HCT116 (cell line): ENCODE results near the gene SLC66A3. TPM values are rescaled to one million over a fixed set of nuclear protein-coding genes. Genes with fewer than 3 reads are reported as not detected.

Experiments
- ATAC-seq: fragments of 200-7000 bp; cut with Tn5 transposase; 2 replicates; pipeline ENCODE4 v1.9.1; 2020; ENCODE audit warnings: mild to moderate bottlenecking, moderate library complexity
- BruUV-seq: library from RNA; stranded (reverse); fragments of 400-500 nt; replicated peaks from 2 replicates; lab custom pipeline; 2021; lab: Mats Ljungman, UMichigan
- CTCF ChIA-PET: fragments of 300-600 bp; sonication (Branson Sonifier 250); formaldehyde crosslinking; loops from one replicate; lab custom pipeline; 2021; ENCODE audit warnings: antibody characterized with exemption; lab: Charles Lee
- POLR2A ChIA-PET: fragments of 300-600, 350-600 bp; sonication (Branson Sonifier 250); formaldehyde crosslinking; loops from one replicate; lab custom pipeline; 2021; ENCODE audit warnings: antibody characterized with exemption; lab: Charles Lee
- RAD21 ChIA-PET, 2 experiments: fragments of 300-600 bp; sonication (Branson Sonifier 250); formaldehyde crosslinking; loops; one replicate each; lab custom pipeline; 2023; ENCODE audit warnings: low total read pairs in 2 of 2; ENCODE audit not compliant: uncharacterized antibody in 2 of 2, unreplicated experiment in 2 of 2, low non-redundant PET in 1 of 2; lab: Charles Lee
- DNase-seq: peaks from one replicate; pipeline ENCODE4 v3.0.0-alpha.2; 2010; ENCODE audit warnings: low read depth, low spot score
- H2AFZ ChIP-seq: fragments of 200-600 bp; shearing (Covaris generic), sonication (generic); 2 replicates; pipeline ENCODE4 v1.6.1; 2017; ENCODE audit warnings: low read depth, mixed run types, mixed read lengths, antibody characterized with exemption, low read length; ENCODE audit not compliant: poor library complexity, severe bottlenecking
- H3K27ac ChIP-seq: 2 replicates; pipeline ENCODE4 v1.5.1; 2012; ENCODE audit warnings: low read depth, low read length
- H3K27me3 ChIP-seq: fragments of 200-600 bp; sonication (generic); 2 replicates; pipeline ENCODE4 v1.6.1; 2016; ENCODE audit warnings: mixed run types, low read length, mixed read lengths; ENCODE audit not compliant: insufficient read depth
- H3K36me3 ChIP-seq, 2 experiments: fragments of 200-500 bp in 1 of 2; fragments of 200-600 bp in 1 of 2; sonication (Bioruptor generic) in 1 of 2; sonication (generic) in 1 of 2; 2 replicates each; pipeline versions ENCODE4 v1.5.1 to v1.6.1; 2014 to 2016; ENCODE audit warnings: low read length in 2 of 2, inconsistent platforms in 1 of 2, mixed read lengths in 1 of 2, mixed run types in 1 of 2; ENCODE audit not compliant: insufficient read depth in 2 of 2, control insufficient read depth in 1 of 2
- H3K4me1 ChIP-seq, 2 experiments: fragments of 200-600 bp in 1 of 2; sonication (generic) in 1 of 2; 2 replicates each; pipeline versions ENCODE4 v1.5.1 to v1.6.1; 2012 to 2017; ENCODE audit warnings: low read length in 2 of 2, inconsistent platforms in 1 of 2, mild to moderate bottlenecking in 1 of 2, mixed read lengths in 1 of 2, mixed run types in 1 of 2, moderate library complexity in 1 of 2; ENCODE audit not compliant: insufficient read depth in 2 of 2, control insufficient read depth in 1 of 2
- H3K4me2 ChIP-seq: fragments of 200-600 bp; sonication (generic); 2 replicates; pipeline ENCODE4 v1.6.1; 2017; ENCODE audit warnings: mixed run types, low read length, mixed read lengths
- H3K4me3 ChIP-seq, 2 experiments: fragments of 200-600 bp in 1 of 2; sonication (generic) in 1 of 2; replicated peaks in 1 of 2; 2 replicates each; pipeline ENCODE4 v1.5.1; 2011 to 2016; ENCODE audit warnings: low read length in 2 of 2, control low read depth in 1 of 2, low read depth in 1 of 2, mild to moderate bottlenecking in 1 of 2, mixed read lengths in 1 of 2, mixed run types in 1 of 2
- H3K79me2 ChIP-seq: fragments of 200-600 bp; sonication (generic); 2 replicates; pipeline ENCODE4 v1.6.1; 2017; ENCODE audit warnings: mild to moderate bottlenecking, mixed run types, low read length, moderate library complexity, mixed read lengths; ENCODE audit not compliant: insufficient read depth
- H3K9ac ChIP-seq: fragments of 200-600 bp; sonication (generic); 2 replicates; pipeline ENCODE4 v1.6.1; 2016; ENCODE audit warnings: low read length, mixed read lengths
- H3K9me2 ChIP-seq: fragments of 200-600 bp; sonication (generic), shearing (Covaris generic); 2 replicates; pipeline ENCODE4 v1.6.1; 2017; ENCODE audit warnings: mixed run types, mild to moderate bottlenecking, moderate library complexity; ENCODE audit not compliant: insufficient read depth
- H3K9me3 ChIP-seq, 2 experiments: fragments of 200-500 bp in 1 of 2; fragments of 200-600 bp in 1 of 2; sonication (Bioruptor generic) in 1 of 2; sonication (generic) in 1 of 2; 2 replicates each; pipeline ENCODE4 v1.6.1; 2014 to 2017; ENCODE audit warnings: low read length in 2 of 2, mixed read lengths in 2 of 2, inconsistent platforms in 1 of 2, low read depth in 1 of 2, mild to moderate bottlenecking in 1 of 2, mixed run types in 1 of 2, moderate library complexity in 1 of 2; ENCODE audit not compliant: control insufficient read depth in 1 of 2, insufficient read depth in 1 of 2
- H4K20me1 ChIP-seq: fragments of 200-600 bp; sonication (generic), shearing (Covaris generic); 2 replicates; pipeline ENCODE4 v1.6.1; 2017; ENCODE audit warnings: mixed run types, mild to moderate bottlenecking, moderate library complexity; ENCODE audit not compliant: insufficient read depth
- ATF3 ChIP-seq: IDR thresholded peaks from 2 replicates; pipeline ENCODE4 v1.6.1; 2012
- CBX3 ChIP-seq: IDR thresholded peaks from 2 replicates; pipeline ENCODE4 v1.6.1; 2012; ENCODE audit warnings: low read depth
- CTCF ChIP-seq, 3 experiments: fragments of 200-600 bp in 1 of 3; sonication (generic) in 1 of 3; IDR thresholded peaks in 2 of 3; conservative IDR thresholded peaks in 1 of 3; 2 replicates each; pipeline ENCODE4 v1.5.1; 2012 to 2017; ENCODE audit warnings: low read depth in 2 of 3, low read length in 2 of 3, antibody characterized with exemption in 1 of 3, borderline replicate concordance in 1 of 3, control low read depth in 1 of 3, mild to moderate bottlenecking in 1 of 3, mixed read lengths in 1 of 3, mixed run types in 1 of 3, moderate library complexity in 1 of 3; ENCODE audit not compliant: insufficient read depth in 1 of 3
- EGR1 ChIP-seq: IDR thresholded peaks from 2 replicates; pipeline ENCODE4 v1.6.1; 2012; ENCODE audit warnings: low read depth
- ELF1 ChIP-seq: IDR thresholded peaks from 2 replicates; pipeline ENCODE4 v1.6.1; 2012; ENCODE audit warnings: low read depth, borderline replicate concordance
- FOSL1 ChIP-seq: IDR thresholded peaks from 2 replicates; pipeline ENCODE4 v1.6.1; 2012; ENCODE audit warnings: low read depth
- JUND ChIP-seq: IDR thresholded peaks from 2 replicates; pipeline ENCODE4 v1.6.1; 2012
- POLR2A ChIP-seq: IDR thresholded peaks from 2 replicates; pipeline ENCODE4 v1.7.0; 2011; ENCODE audit warnings: borderline replicate concordance; ENCODE audit not compliant: insufficient read depth, insufficient read length; ENCODE audit errors: extremely low read depth
- POLR2AphosphoS5 ChIP-seq: IDR thresholded peaks from 2 replicates; pipeline ENCODE4 v1.6.1; 2011; ENCODE audit warnings: mild to moderate bottlenecking, low read depth, low read length, moderate library complexity
- RAD21 ChIP-seq: IDR thresholded peaks from 2 replicates; pipeline ENCODE4 v1.6.1; 2012; ENCODE audit warnings: low read depth, mild to moderate bottlenecking
- SIN3A ChIP-seq: IDR thresholded peaks from 2 replicates; pipeline ENCODE4 v1.6.1; 2012; ENCODE audit warnings: low read depth
- SP1 ChIP-seq: IDR thresholded peaks from 2 replicates; pipeline ENCODE4 v1.6.1; 2012; ENCODE audit warnings: low read depth
- SRF ChIP-seq: IDR thresholded peaks from 2 replicates; pipeline ENCODE4 v1.6.1; 2012; ENCODE audit warnings: low read depth
- TCF7L2 ChIP-seq: IDR thresholded peaks from 2 replicates; pipeline ENCODE4 v1.7.0; 2011; ENCODE audit warnings: borderline replicate concordance, inconsistent platforms; ENCODE audit not compliant: insufficient read depth, insufficient read length; ENCODE audit errors: extremely low read depth
- YY1 ChIP-seq: IDR thresholded peaks from 2 replicates; pipeline ENCODE4 v1.6.1; 2011; ENCODE audit warnings: low read length, low read depth, moderate library complexity, mild to moderate bottlenecking; ENCODE audit not compliant: insufficient replicate concordance; ENCODE audit errors: extremely low read depth
- ZBTB33 ChIP-seq: IDR thresholded peaks from 2 replicates; pipeline ENCODE4 v1.6.1; 2011; ENCODE audit warnings: mild to moderate bottlenecking, low read length, moderate library complexity; ENCODE audit not compliant: insufficient replicate concordance; ENCODE audit errors: extremely low read depth
- ZFX ChIP-seq: fragments of 450-650 bp; IDR thresholded peaks from 2 replicates; pipeline ENCODE4 v1.6.1; 2017
- intact Hi-C: fragments of 100-400 bp; cut with micrococcal nuclease; formaldehyde crosslinking; loops from 2 replicates; pipeline ENCODE4 v1.10.0; 2022
- total RNA-seq: library from RNA; stranded (reverse); gene quantifications from one replicate; pipeline ENCODE4 v1.2.1, GENCODE V29; 2021; ENCODE audit not compliant: unreplicated experiment

SLC66A3 gene
- total RNA-seq, 1 experiment from 2014 or later: 15.9 TPM

GRCh38 chr2:11118761-11119160 lies 36.5 kb upstream of the SLC66A3 start:
- H3K4me3 ChIP-seq: no peak overlapping the region
- intact Hi-C loops: no loop called here
- no peak overlapping the region for H3K4me2 ChIP-seq
- no peak overlapping the region for H3K27ac ChIP-seq
- no peaks in the 10 kb centered on the region for H4K20me1 ChIP-seq
- RAD21 ChIA-PET: no interaction called here
- no peak for DNase-seq
- H3K4me1 ChIP-seq: peaks cover 4 to 6% of the 10 kb centered on the region in 2 experiments; a peak in 3 of 4 replicates
- no peaks in the 10 kb centered on the region for H3K27me3 ChIP-seq
- no peaks in the 10 kb centered on the region for H3K9me2 ChIP-seq
- ATAC-seq: no peak
- no peaks in the 10 kb centered on the region for H3K9me3 ChIP-seq
- CTCF ChIA-PET: no interaction called here
- POLR2A ChIA-PET: no interaction called here
- BruUV-seq: no TSS peak
- H3K9ac ChIP-seq: no peak overlapping the region
- no peaks in the 10 kb centered on the region for H3K79me2 ChIP-seq
- TF ChIP-seq FOSL1: no peak
- no peak for TF ChIP-seq SRF
- no peak for TF ChIP-seq ATF3
- TF ChIP-seq EGR1: no peak
- no peak for TF ChIP-seq POLR2AphosphoS5
- no peak for TF ChIP-seq YY1
- TF ChIP-seq CBX3: no peak
- no peak for TF ChIP-seq POLR2A
- TF ChIP-seq JUND: no peak
- TF ChIP-seq ZFX: no peak
- TF ChIP-seq ZBTB33: no peak
- TF ChIP-seq CTCF (IDR thresholded peaks at IDR 0.05 in 2 of 3, conservative IDR thresholded peaks at IDR 0.05 in 1 of 3; ENCODE audit: borderline replicate concordance in 1 of 3, insufficient read depth in 1 of 3, low read depth in 2 of 3, low read length in 2 of 3): no peak
- no peak for TF ChIP-seq SP1
- TF ChIP-seq ELF1: no peak
- no peak for TF ChIP-seq SIN3A
- TF ChIP-seq RAD21: no peak
- no peak for TF ChIP-seq TCF7L2
- no peak overlapping the region for H2AFZ ChIP-seq
- no peaks in the 10 kb centered on the region for H3K36me3 ChIP-seq
